ENCODE data around the gene BMPR1B.
A peak's percentile ranks its signal among the peaks of the same experiment; 100 is the strongest.

BMPR1B gene

GRCh38 chr4:95051702-95052020, 293.9 kb downstream of the BMPR1B start:
- Histone ChIP-seq H3K4me2 (ENCODE audit: insufficient read depth, low read length, poor library complexity, severe bottlenecking) (no peak overlapping the region), H4K8ac (ENCODE audit: low read depth, low read length) (no peak overlapping the region), H3K4me1 (ENCODE audit: control insufficient read depth in 2 of 2, insufficient read depth in 1 of 2, low read depth in 1 of 2, low read length in 2 of 2) (peaks cover 4 to 35% of the 10 kb centered on the region in 2 donors), H3K36me3 (replicated peaks in 1 of 2; ENCODE audit: control insufficient read depth in 2 of 2, insufficient read depth in 2 of 2, low read length in 2 of 2) (peaks cover 0 to 6% of the 10 kb centered on the region in 2 donors), H3K9ac (ENCODE audit: low read depth, low read length, poor library complexity) (no peak overlapping the region), H3K4ac (ENCODE audit: low read length) (no peak overlapping the region), H3K27me3 (ENCODE audit: control insufficient read depth in 3 of 3, insufficient read depth in 3 of 3, low read depth in 1 of 3, low read length in 3 of 3) (no peaks in the 10 kb centered on the region), H3K18ac (ENCODE audit: low read length) (peak overlapping the region; percentile 33), H2BK15ac (ENCODE audit: low read length) (no peak overlapping the region), H3K27ac (replicated peaks; ENCODE audit: low read length) (peak overlapping the region; percentile 47), H3K79me1 (ENCODE audit: low read depth, low read length) (no peaks in the 10 kb centered on the region), H3K9me3 (replicated peaks in 1 of 2; ENCODE audit: control insufficient read depth in 2 of 2, insufficient read depth in 1 of 2, low read depth in 1 of 2, low read length in 2 of 2) (no peaks in the 10 kb centered on the region), H2AFZ (ENCODE audit: low read length) (no peak overlapping the region), H2BK120ac (ENCODE audit: low read depth, low read length) (no peak overlapping the region), H2AK5ac (ENCODE audit: low read depth, low read length) (no peak overlapping the region), H4K91ac (ENCODE audit: low read depth, low read length, poor library complexity) (no peak overlapping the region), H3K4me3 (ENCODE audit: low read length in 2 of 2) (peak overlapping the region in 1 of 2 donors; percentile 54), H2BK12ac (ENCODE audit: low read length) (no peak overlapping the region), H3K14ac (ENCODE audit: low read length) (no peak overlapping the region), H3K23ac (ENCODE audit: low read depth, low read length, poor library complexity) (no peak overlapping the region), H2BK5ac (ENCODE audit: low read length) (no peak overlapping the region)
- DNase-seq (ENCODE audit: low spot score) = no peak
- WGBS, 2 donors (ENCODE audit: extremely low coverage in 2 of 2, insufficient read length in 2 of 2, insufficient replicate concordance in 1 of 2) = no CpG with 5 or more reads among the region's 2 CpGs

GRCh38 chr4:95058991-95059390, 301.2 kb downstream of the BMPR1B start:
- Histone ChIP-seq H2AK5ac (ENCODE audit: low read depth, low read length) (no peak overlapping the region), H2AFZ (ENCODE audit: low read length) (no peak overlapping the region), H3K23ac (ENCODE audit: low read depth, low read length, poor library complexity) (no peak overlapping the region), H3K14ac (ENCODE audit: low read length) (no peak overlapping the region), H2BK120ac (ENCODE audit: low read depth, low read length) (no peak overlapping the region), H3K36me3 (replicated peaks in 1 of 2; ENCODE audit: control insufficient read depth in 2 of 2, insufficient read depth in 2 of 2, low read length in 2 of 2) (peaks cover 0 to 17% of the 10 kb centered on the region in 2 donors), H2BK12ac (ENCODE audit: low read length) (no peak overlapping the region), H3K9me3 (replicated peaks in 1 of 2; ENCODE audit: control insufficient read depth in 2 of 2, insufficient read depth in 1 of 2, low read depth in 1 of 2, low read length in 2 of 2) (peaks cover 0 to 13% of the 10 kb centered on the region in 2 donors), H3K9ac (ENCODE audit: low read depth, low read length, poor library complexity) (no peak overlapping the region), H2BK15ac (ENCODE audit: low read length) (no peak overlapping the region), H4K91ac (ENCODE audit: low read depth, low read length, poor library complexity) (no peak overlapping the region), H3K79me1 (ENCODE audit: low read depth, low read length) (no peaks in the 10 kb centered on the region), H3K27me3 (ENCODE audit: control insufficient read depth in 3 of 3, insufficient read depth in 3 of 3, low read depth in 1 of 3, low read length in 3 of 3) (no peaks in the 10 kb centered on the region), H3K4me2 (ENCODE audit: insufficient read depth, low read length, poor library complexity, severe bottlenecking) (no peak overlapping the region), H2BK5ac (ENCODE audit: low read length) (no peak overlapping the region), H3K4me1 (ENCODE audit: control insufficient read depth in 2 of 2, insufficient read depth in 1 of 2, low read depth in 1 of 2, low read length in 2 of 2) (peaks cover 7 to 47% of the 10 kb centered on the region in 2 donors), H3K27ac (replicated peaks; ENCODE audit: low read length) (no peak overlapping the region), H3K18ac (ENCODE audit: low read length) (no peak overlapping the region), H4K8ac (ENCODE audit: low read depth, low read length) (no peak overlapping the region), H3K4me3 (ENCODE audit: low read length in 2 of 2) (no peak overlapping the region), H3K4ac (ENCODE audit: low read length) (no peak overlapping the region)
- peak; percentile 60 for DNase-seq (ENCODE audit: low spot score)
- WGBS, 2 donors (ENCODE audit: extremely low coverage in 2 of 2, insufficient read length in 2 of 2, insufficient replicate concordance in 1 of 2) = no CpG with 5 or more reads among the region's 1 CpG

- Histone ChIP-seq H2BK15ac (ENCODE audit: low read length) (no peak overlapping the region), H3K4me1 (ENCODE audit: control insufficient read depth in 2 of 2, insufficient read depth in 1 of 2, low read depth in 1 of 2, low read length in 2 of 2) (peaks cover 7 to 43% of the 10 kb centered on the region in 2 donors), H2AK5ac (ENCODE audit: low read depth, low read length) (no peak overlapping the region), H3K4me2 (ENCODE audit: insufficient read depth, low read length, poor library complexity, severe bottlenecking) (no peak overlapping the region), H3K18ac (ENCODE audit: low read length) (no peak overlapping the region), H3K14ac (ENCODE audit: low read length) (no peak overlapping the region), H2BK12ac (ENCODE audit: low read length) (no peak overlapping the region), H3K9ac (ENCODE audit: low read depth, low read length, poor library complexity) (no peak overlapping the region), H3K4ac (ENCODE audit: low read length) (no peak overlapping the region), H3K23ac (ENCODE audit: low read depth, low read length, poor library complexity) (no peak overlapping the region), H3K79me1 (ENCODE audit: low read depth, low read length) (no peaks in the 10 kb centered on the region), H3K36me3 (replicated peaks in 1 of 2; ENCODE audit: control insufficient read depth in 2 of 2, insufficient read depth in 2 of 2, low read length in 2 of 2) (peaks cover 0 to 23% of the 10 kb centered on the region in 2 donors), H2BK5ac (ENCODE audit: low read length) (no peak overlapping the region), H3K9me3 (replicated peaks in 1 of 2; ENCODE audit: control insufficient read depth in 2 of 2, insufficient read depth in 1 of 2, low read depth in 1 of 2, low read length in 2 of 2) (peaks cover 2 to 19% of the 10 kb centered on the region in 2 donors), H3K27me3 (ENCODE audit: control insufficient read depth in 3 of 3, insufficient read depth in 3 of 3, low read depth in 1 of 3, low read length in 3 of 3) (no peaks in the 10 kb centered on the region), H4K91ac (ENCODE audit: low read depth, low read length, poor library complexity) (no peak overlapping the region), H3K4me3 (ENCODE audit: low read length in 2 of 2) (no peak overlapping the region), H4K8ac (ENCODE audit: low read depth, low read length) (no peak overlapping the region), H3K27ac (replicated peaks; ENCODE audit: low read length) (peak overlapping the region; percentile 3), H2BK120ac (ENCODE audit: low read depth, low read length) (no peak overlapping the region), H2AFZ (ENCODE audit: low read length) (no peak overlapping the region)
- no peak for DNase-seq (ENCODE audit: low spot score)
- WGBS, 2 donors (ENCODE audit: extremely low coverage in 2 of 2, insufficient read length in 2 of 2, insufficient replicate concordance in 1 of 2) = no CpG with 5 or more reads among the region's 1 CpG
Measured at GRCh38 chr4:95059663-95060062, 301.9 kb downstream of the BMPR1B start.

GRCh38 chr4:95061220-95061619, 303.5 kb downstream of the BMPR1B start:
- DNase-seq (ENCODE audit: low spot score) = no peak
- no peak overlapping the region for H3K9ac ChIP-seq (ENCODE audit: low read depth, low read length, poor library complexity)
- H2AK5ac ChIP-seq (ENCODE audit: low read depth, low read length) = no peak overlapping the region
- peaks cover 7 to 42% of the 10 kb centered on the region in 2 donors for H3K4me1 ChIP-seq (ENCODE audit: control insufficient read depth in 2 of 2, insufficient read depth in 1 of 2, low read depth in 1 of 2, low read length in 2 of 2)
- no peak overlapping the region for H3K27ac ChIP-seq (replicated peaks; ENCODE audit: low read length)
- H3K4me3 ChIP-seq (ENCODE audit: low read length in 2 of 2) = no peak overlapping the region
- H3K14ac ChIP-seq (ENCODE audit: low read length) = no peak overlapping the region
- no peak overlapping the region for H3K23ac ChIP-seq (ENCODE audit: low read depth, low read length, poor library complexity)
- H3K9me3 ChIP-seq (replicated peaks in 1 of 2; ENCODE audit: control insufficient read depth in 2 of 2, insufficient read depth in 1 of 2, low read depth in 1 of 2, low read length in 2 of 2) = peaks cover 2 to 27% of the 10 kb centered on the region in 2 donors
- no peaks in the 10 kb centered on the region for H3K27me3 ChIP-seq (ENCODE audit: control insufficient read depth in 3 of 3, insufficient read depth in 3 of 3, low read depth in 1 of 3, low read length in 3 of 3)
- peaks cover 0 to 35% of the 10 kb centered on the region in 2 donors for H3K36me3 ChIP-seq (replicated peaks in 1 of 2; ENCODE audit: control insufficient read depth in 2 of 2, insufficient read depth in 2 of 2, low read length in 2 of 2)
- H3K4me2 ChIP-seq (ENCODE audit: insufficient read depth, low read length, poor library complexity, severe bottlenecking) = no peak overlapping the region
- no peak overlapping the region for H2BK120ac ChIP-seq (ENCODE audit: low read depth, low read length)
- WGBS, 2 donors (ENCODE audit: extremely low coverage in 2 of 2, insufficient read length in 2 of 2, insufficient replicate concordance in 1 of 2) = no CpG with 5 or more reads among the region's 2 CpGs
- H2AFZ ChIP-seq (ENCODE audit: low read length) = no peak overlapping the region
- H2BK12ac ChIP-seq (ENCODE audit: low read length) = no peak overlapping the region
- H2BK5ac ChIP-seq (ENCODE audit: low read length) = no peak overlapping the region
- no peaks in the 10 kb centered on the region for H3K79me1 ChIP-seq (ENCODE audit: low read depth, low read length)
- H3K4ac ChIP-seq (ENCODE audit: low read length) = no peak overlapping the region
- no peak overlapping the region for H2BK15ac ChIP-seq (ENCODE audit: low read length)
- H3K18ac ChIP-seq (ENCODE audit: low read length) = no peak overlapping the region
- no peak overlapping the region for H4K91ac ChIP-seq (ENCODE audit: low read depth, low read length, poor library complexity)
- no peak overlapping the region for H4K8ac ChIP-seq (ENCODE audit: low read depth, low read length)
